Kidney (tissue), 19 donors: ENCODE results near the gene FKBP6. TPM values are rescaled to one million over a fixed set of nuclear protein-coding genes. Genes with fewer than 3 reads are reported as not detected.
"Not testable (repeated sequence)": the region's sequence is repeated elsewhere in the genome, so short reads cannot be mapped to it uniquely, and the experiment has no call there.

ENCODE experiments used
- DNase-seq, 5 donors: peaks; one replicate each; pipeline ENCODE4 v3.0.0-alpha.2; 2013 to 2020
- FAIRE-seq: peaks from 2 replicates; lab custom pipeline; 2012; peaks lifted over from hg19 to GRCh38; lab: Jason Lieb, UNC
- H3K27ac ChIP-seq, 2 donors: one replicate each; pipeline ENCODE4 v1.7.0; 2013; ENCODE audit warnings: low read depth in 2 of 2, low read length in 2 of 2, inconsistent platforms in 1 of 2
- H3K27me3 ChIP-seq: one replicate; pipeline ENCODE4 v1.7.1; 2013; ENCODE audit warnings: low read length, inconsistent platforms; ENCODE audit not compliant: control insufficient read depth, insufficient read depth
- H3K36me3 ChIP-seq, 3 donors: one replicate each; pipeline versions ENCODE4 v1.7.0 to v1.7.1; 2013; ENCODE audit warnings: low read length in 3 of 3, control low read depth in 1 of 3, inconsistent platforms in 1 of 3; ENCODE audit not compliant: insufficient read depth in 3 of 3, control insufficient read depth in 2 of 3
- H3K4me1 ChIP-seq, 3 donors: one replicate each; pipeline versions ENCODE4 v1.7.0 to v1.7.1; 2013; ENCODE audit warnings: low read length in 3 of 3, inconsistent platforms in 1 of 3, low read depth in 1 of 3; ENCODE audit not compliant: control insufficient read depth in 2 of 3, insufficient read depth in 2 of 3
- H3K4me3 ChIP-seq, 3 donors: one replicate each; pipeline versions ENCODE4 v1.7.0 to v1.8.1; 2013; ENCODE audit warnings: low read length in 3 of 3, control low read depth in 1 of 3, inconsistent platforms in 1 of 3
- H3K9ac ChIP-seq, 3 donors: one replicate each; pipeline versions ENCODE4 v1.7.0 to v1.7.1; 2013; ENCODE audit warnings: low read length in 3 of 3, control low read depth in 1 of 3, inconsistent platforms in 1 of 3
- H3K9me3 ChIP-seq, 3 donors: one replicate each; pipeline versions ENCODE4 v1.7.0 to v1.7.1; 2013; ENCODE audit warnings: low read length in 3 of 3, control low read depth in 1 of 3, inconsistent platforms in 1 of 3; ENCODE audit not compliant: control insufficient read depth in 2 of 3, insufficient read depth in 1 of 3
- intact Hi-C: fragments of 100-400 bp; cut with DNase I; formaldehyde crosslinking; loops from one replicate; pipeline ENCODE4 v1.11.1; 2022
- long read RNA-seq, 10 donors: library from polyadenylated mRNA in 1 of 10; unstranded in 1 of 10; transcript quantifications; one replicate each; pipeline ENCODE4 v2.0.0 and lab custom pipeline, GENCODE V29; 2021 to 2026
- polyA plus RNA-seq: library from polyadenylated mRNA; stranded (reverse); fragments of 350-450 nt; fragmentation: Illumina TruSeq; extraction: RNeasy Lipid Tissue Mini Kit (QIAGEN cat#74804); gene quantifications from one replicate; pipeline ENCODE4 v1.2.3, GENCODE V29; 2014; ENCODE audit warnings: low read depth, low replicate concordance; ENCODE audit not compliant: insufficient read depth
- total RNA-seq: library from RNA; stranded (reverse); fragmentation: NEBNext Ultra II Directional; extraction: Animal tissue kit (Norgen Biotek cat#: 25700); gene quantifications from one replicate; pipeline ENCODE4 v1.2.1, GENCODE V29; 2021
- donor health status: control.
- donor health status: control.
- donor health status: DM: yes; HTN: yes; CAD: no.
- donor health status: Normal renal cell carcinoma (clear cell type).

Gene FKBP6, protein sequence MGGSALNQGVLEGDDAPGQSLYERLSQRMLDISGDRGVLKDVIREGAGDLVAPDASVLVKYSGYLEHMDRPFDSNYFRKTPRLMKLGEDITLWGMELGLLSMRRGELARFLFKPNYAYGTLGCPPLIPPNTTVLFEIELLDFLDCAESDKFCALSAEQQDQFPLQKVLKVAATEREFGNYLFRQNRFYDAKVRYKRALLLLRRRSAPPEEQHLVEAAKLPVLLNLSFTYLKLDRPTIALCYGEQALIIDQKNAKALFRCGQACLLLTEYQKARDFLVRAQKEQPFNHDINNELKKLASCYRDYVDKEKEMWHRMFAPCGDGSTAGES
- total RNA-seq (0.13 TPM), polyA plus RNA-seq (not detected)
- long read RNA-seq, donor 1: 0 reads
- long read RNA-seq, donor 2, partial matches to known transcripts: 14 of 14 reads
- long read RNA-seq, donor 2, other reads (novel, unspliced or antisense): 0 of 14 reads
- long read RNA-seq, donor 3: 0 reads
- long read RNA-seq, donor 4: 0 reads
- long read RNA-seq, donor 5: 0 reads
- long read RNA-seq, donor 6: 0 reads
- long read RNA-seq, donor 7, partial matches to known transcripts: 0 of 1 reads
- long read RNA-seq, donor 7, other reads (novel, unspliced or antisense): 1 of 1 reads
- long read RNA-seq, donor 8: 0 reads
- long read RNA-seq, donor 9: 0 reads
- long read RNA-seq, donor 10, partial matches to known transcripts: 32 of 32 reads
- long read RNA-seq, donor 10, other reads (novel, unspliced or antisense): 0 of 32 reads

DNA sequence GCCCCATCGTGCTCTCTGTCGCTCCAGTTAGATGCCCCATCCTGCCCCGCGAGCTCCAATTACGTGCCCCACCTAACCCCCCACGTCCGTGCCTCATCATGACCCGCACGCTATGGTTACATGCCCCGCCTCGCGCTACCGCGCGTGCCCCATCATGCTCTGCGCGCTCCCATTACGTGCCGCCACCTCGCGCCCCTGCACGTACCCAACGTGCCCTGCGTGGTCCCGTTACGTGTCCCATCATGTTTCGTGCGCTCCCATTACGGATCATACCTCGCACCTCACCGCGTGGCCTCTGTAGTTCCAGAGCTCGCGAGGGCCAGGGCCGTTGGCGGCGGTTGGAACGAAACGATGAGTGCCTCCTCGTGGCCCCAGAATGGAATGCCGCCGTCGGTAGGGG, at the start of gene FKBP6, which contains the start of gene TRIM50:
FKBP6 (plus strand) TSS at position 240 of the 400 bp plus-strand sequence. CDS start 268 bp downstream, outside the sequence.
TRIM50 (minus strand) TSS at position 161 of the 400 bp plus-strand sequence. CDS start 3,295 bp downstream, outside the sequence.
- H3K36me3 ChIP-seq, H3K27me3 ChIP-seq, FAIRE-seq, intact Hi-C loops, DNase-seq, H3K4me1 ChIP-seq, H3K9me3 ChIP-seq, H3K9ac ChIP-seq, H3K27ac ChIP-seq, H3K4me3 ChIP-seq: not testable (repeated sequence)

DNA sequence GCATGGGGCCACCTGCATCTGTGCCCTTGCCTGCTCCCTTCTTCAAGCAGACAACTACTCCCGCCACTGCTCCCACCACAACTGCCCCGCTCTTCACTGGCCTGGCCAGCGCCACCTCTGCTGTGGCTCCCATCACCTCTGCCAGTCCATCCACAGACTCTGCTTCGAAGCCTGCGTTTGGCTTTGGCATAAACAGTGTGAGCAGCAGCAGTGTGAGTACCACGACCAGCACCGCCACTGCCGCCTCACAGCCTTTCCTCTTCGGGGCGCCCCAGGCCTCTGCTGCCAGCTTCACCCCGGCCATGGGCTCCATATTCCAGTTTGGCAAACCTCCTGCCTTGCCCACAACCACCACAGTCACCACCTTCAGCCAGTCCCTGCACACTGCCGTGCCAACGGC, 30.7 kb upstream of the FKBP6 start:
- H3K9ac ChIP-seq, H3K4me3 ChIP-seq, H3K9me3 ChIP-seq, H3K27me3 ChIP-seq, DNase-seq, FAIRE-seq, H3K27ac ChIP-seq, H3K36me3 ChIP-seq, intact Hi-C loops, H3K4me1 ChIP-seq: not testable (repeated sequence)

DNA sequence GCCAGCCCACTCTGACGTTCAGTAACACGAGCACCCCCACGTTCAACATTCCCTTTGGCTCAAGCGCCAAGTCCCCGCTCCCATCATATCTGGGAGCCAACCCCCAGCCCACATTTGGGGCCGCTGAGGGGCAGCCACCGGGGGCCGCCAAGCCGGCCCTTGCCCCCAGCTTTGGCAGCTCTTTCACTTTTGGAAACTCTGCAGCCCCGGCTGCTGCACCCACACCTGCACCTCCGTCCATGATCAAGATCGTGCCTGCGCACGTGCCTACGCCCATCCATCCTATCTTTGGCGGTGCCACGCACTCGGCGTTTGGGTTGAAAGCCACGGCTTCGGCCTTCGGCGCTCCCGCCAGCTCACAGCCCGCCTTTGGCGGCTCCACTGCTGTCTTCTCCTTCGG, 30.3 kb upstream of the FKBP6 start:
- H3K27me3 ChIP-seq, FAIRE-seq, H3K9me3 ChIP-seq, H3K9ac ChIP-seq, DNase-seq, intact Hi-C loops, H3K4me3 ChIP-seq, H3K4me1 ChIP-seq, H3K36me3 ChIP-seq, H3K27ac ChIP-seq: not testable (repeated sequence)

DNA sequence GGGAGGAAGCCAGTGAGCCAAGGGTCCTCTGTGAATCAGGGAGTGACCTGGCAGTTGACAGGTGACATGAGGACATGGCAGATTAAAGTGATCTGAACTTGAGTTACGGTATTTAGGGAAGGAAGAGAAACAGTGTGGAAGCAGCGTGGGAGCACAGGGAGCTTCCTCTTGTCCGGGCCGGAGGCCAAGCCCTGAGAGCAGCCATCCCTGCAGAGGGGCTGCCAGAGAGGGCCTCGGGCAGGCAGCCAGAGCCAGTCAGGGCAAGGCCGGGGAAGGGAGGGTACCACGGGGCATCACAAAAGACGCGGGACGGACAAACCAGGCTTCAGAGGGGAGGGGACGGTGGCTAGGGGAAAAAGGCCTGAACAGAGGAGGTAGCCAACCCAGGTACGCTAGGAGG, 28.1 kb upstream of the FKBP6 start:
- H3K27ac ChIP-seq, H3K4me3 ChIP-seq, H3K27me3 ChIP-seq, intact Hi-C loops, H3K4me1 ChIP-seq, H3K36me3 ChIP-seq, H3K9me3 ChIP-seq, DNase-seq, FAIRE-seq, H3K9ac ChIP-seq: not testable (repeated sequence)

DNA sequence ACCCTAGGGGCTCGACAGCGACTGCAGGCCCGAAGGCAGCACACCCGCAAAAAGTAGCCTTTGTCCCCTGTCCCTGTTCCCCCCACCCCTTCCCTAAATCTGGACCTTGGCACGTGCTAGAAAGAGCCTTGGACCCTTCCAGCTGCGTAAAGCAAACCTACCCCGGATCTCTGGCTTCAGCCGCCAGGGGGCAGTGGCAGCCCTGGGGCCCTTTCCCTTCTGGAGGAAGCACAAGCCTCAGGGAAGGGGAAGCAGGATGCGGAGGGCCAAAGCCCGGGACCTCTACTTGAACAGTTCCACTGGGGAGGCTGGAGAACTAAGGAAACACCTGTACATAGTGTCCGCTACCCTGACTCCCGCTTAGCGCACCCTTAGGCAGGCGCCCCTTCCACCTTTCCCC, 26.9 kb upstream of the FKBP6 start:
- H3K4me1 ChIP-seq, H3K36me3 ChIP-seq, H3K9ac ChIP-seq, H3K27ac ChIP-seq, intact Hi-C loops, FAIRE-seq, H3K27me3 ChIP-seq, H3K9me3 ChIP-seq, DNase-seq, H3K4me3 ChIP-seq: not testable (repeated sequence)

DNA sequence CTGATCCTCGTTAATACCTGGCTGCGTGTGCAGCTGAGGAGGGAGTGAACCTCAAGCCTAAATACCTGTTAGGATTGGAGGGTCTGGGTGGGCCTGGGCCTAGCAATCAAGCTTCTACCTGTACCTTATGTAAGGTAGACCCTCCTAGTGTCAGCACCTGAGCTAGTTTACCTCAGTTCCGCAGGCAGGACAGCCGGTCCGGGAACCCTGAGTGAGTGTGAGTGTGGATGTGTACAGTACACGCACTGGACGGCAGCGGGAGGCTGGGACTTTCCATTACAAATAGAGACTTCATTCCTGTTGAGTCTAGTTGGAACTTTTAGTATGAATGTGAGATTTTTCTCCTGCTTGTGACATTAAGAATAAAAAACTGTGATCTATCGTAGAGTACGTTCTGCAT, 25.1 kb upstream of the FKBP6 start:
- H3K9me3 ChIP-seq, intact Hi-C loops, FAIRE-seq, H3K4me3 ChIP-seq, H3K4me1 ChIP-seq, H3K9ac ChIP-seq, H3K27ac ChIP-seq, H3K36me3 ChIP-seq, H3K27me3 ChIP-seq: not testable (repeated sequence)
- peak in 1 of 5 donors; percentile 31 for DNase-seq
